ENCODE data around the gene MAP2. TPM values are rescaled to one million over a fixed set of nuclear protein-coding genes. Genes with fewer than 3 reads are reported as not detected.

Gene MAP2
- total and polyA plus RNA-seq, 12 donors = 3.5 to 15.5 (median 5.5) TPM

DNA sequence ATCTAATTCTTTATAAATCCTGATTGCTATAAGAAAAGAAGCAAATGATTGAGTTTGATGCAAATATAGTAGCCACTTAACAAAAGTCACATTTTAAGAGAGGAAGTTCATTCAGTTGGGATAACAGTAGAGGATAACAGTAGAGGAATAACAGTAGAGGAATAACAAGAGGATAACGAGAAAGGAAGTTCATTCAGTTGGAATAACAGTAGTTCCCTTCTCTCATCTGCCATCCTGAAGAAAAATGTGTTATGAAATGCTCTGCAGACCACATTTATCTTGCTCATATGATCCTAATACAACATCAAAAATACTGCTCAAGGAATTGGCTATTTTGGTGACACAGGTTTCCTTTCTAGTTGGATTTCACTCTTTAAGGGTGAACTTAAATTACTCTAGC, 242.4 kb downstream of the MAP2 start:
- Histone ChIP-seq H3K4me3 (no peak overlapping the region), H3K4me1 (peaks cover 0 to 10% (median 0%) of the 10 kb centered on the region in 9 donors), H3K9me3 (no peaks in the 10 kb centered on the region), H3K36me3 (no peaks in the 10 kb centered on the region), H3K27me3 (no peaks in the 10 kb centered on the region), H3K27ac (no peak overlapping the region)
- TF ChIP-seq, protein P1, sequence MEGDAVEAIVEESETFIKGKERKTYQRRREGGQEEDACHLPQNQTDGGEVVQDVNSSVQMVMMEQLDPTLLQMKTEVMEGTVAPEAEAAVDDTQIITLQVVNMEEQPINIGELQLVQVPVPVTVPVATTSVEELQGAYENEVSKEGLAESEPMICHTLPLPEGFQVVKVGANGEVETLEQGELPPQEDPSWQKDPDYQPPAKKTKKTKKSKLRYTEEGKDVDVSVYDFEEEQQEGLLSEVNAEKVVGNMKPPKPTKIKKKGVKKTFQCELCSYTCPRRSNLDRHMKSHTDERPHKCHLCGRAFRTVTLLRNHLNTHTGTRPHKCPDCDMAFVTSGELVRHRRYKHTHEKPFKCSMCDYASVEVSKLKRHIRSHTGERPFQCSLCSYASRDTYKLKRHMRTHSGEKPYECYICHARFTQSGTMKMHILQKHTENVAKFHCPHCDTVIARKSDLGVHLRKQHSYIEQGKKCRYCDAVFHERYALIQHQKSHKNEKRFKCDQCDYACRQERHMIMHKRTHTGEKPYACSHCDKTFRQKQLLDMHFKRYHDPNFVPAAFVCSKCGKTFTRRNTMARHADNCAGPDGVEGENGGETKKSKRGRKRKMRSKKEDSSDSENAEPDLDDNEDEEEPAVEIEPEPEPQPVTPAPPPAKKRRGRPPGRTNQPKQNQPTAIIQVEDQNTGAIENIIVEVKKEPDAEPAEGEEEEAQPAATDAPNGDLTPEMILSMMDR (IDR thresholded peaks at IDR 0.05) = no peak
- 44 to 61% methylated on average over 1 of the region's 1 CpG for WGBS, 2 donors
- intact Hi-C loops (cut with DNase I) = no loop called here
- ATAC-seq = no peak
- DNase-seq = no peak

DNA sequence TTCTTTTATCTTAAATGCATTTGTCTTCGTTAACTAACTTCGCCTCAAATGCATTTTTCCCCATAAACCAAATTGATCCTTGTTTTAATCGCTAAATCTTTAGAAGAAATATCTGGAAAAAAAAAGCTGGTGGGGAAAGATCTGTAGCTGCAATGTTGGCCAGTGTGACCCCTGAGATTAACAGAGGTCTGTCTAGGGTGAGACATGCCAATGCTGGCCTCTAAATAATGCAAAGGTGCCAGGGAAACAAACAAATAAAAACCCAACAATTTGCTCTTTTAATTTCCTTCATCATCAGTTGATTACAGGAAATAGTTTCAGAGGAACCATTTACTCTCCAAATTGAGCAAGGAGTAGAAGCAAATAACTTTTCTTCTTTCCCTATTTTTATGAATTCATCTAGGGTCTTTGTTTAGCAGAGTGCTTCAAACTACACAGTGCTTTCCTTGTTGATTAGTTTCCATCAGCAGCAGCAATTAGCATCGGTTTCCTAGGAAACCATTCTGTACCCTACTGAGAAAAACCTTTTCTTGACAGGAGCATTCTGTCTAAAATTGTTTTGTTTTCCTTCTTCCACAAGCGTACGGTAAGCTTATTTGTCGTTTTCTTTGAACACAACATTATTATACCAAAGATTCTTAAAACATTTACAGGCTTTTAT, 247.3 kb downstream of the MAP2 start:
- H3K36me3 ChIP-seq = no peaks in the 10 kb centered on the region
- H3K9me3 ChIP-seq = peaks cover 0 to 4% (median 0%) of the 10 kb centered on the region in 11 donors
- 88 to 90% methylated on average over 7 of the region's 7 CpGs for WGBS, 2 donors
- no peaks in the 10 kb centered on the region for H3K27me3 ChIP-seq
- ATAC-seq (no peak), DNase-seq (no peak)
- TF ChIP-seq, protein P1 (IDR thresholded peaks at IDR 0.05) = no peak
- H3K4me3 ChIP-seq = no peak overlapping the region
- H3K4me1 ChIP-seq = no peaks in the 10 kb centered on the region
- intact Hi-C loops (cut with DNase I) = no loop called here
- H3K27ac ChIP-seq = no peak overlapping the region

DNA sequence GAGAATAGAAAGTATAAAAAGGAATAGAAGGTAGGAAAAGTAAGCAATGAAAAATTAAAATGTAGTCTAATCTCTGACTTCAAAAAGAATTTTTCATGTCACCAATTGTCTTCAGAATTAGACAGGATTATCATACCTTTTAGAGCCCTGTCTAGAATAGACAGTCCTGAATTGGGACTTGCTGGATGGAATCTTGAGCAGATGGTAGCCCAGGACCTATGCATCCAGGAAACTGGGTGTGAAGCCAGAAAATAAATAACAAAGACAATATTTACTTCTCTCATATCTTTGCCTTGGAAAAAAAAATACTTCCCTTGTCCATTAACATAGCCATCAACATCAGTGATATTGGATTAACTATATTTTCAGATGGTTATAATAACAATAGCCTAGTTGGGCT, 250.0 kb downstream of the MAP2 start:
- intact Hi-C loops (cut with DNase I) = no loop called here
- no peak overlapping the region for H3K4me3 ChIP-seq
- no peaks in the 10 kb centered on the region for H3K4me1 ChIP-seq
- DNase-seq (no peak), ATAC-seq (no peak)
- no peaks in the 10 kb centered on the region for H3K27me3 ChIP-seq
- H3K9me3 ChIP-seq = peaks cover 0 to 5% (median 0%) of the 10 kb centered on the region in 11 donors
- TF ChIP-seq, protein P1 (IDR thresholded peaks at IDR 0.05) = no peak
- H3K36me3 ChIP-seq = peaks cover 0 to 7% (median 0%) of the 10 kb centered on the region in 9 donors
- no peak overlapping the region for H3K27ac ChIP-seq

DNA sequence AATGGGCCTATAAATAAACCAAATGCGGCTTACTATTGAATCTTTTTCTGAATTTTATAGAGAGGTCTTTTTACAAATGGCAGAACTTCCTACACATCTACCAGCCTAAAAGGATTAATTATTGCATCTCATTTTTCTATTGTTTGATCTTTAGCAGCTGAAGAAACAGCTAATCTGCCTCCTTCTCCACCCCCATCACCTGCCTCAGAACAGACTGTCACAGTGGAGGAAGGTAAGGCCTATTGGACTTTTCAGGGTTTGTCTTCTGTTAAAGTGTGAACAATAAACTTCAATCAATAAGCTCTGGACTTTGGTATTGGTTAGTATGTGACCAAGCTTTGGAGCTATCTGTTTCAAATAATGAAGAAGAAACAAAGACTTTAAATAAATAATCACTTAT, 256.7 kb downstream of the MAP2 start:
- Histone ChIP-seq H3K4me1 (peaks cover 0 to 12% (median 4%) of the 10 kb centered on the region in 9 donors), H3K27me3 (no peaks in the 10 kb centered on the region), H3K4me3 (no peak overlapping the region), H3K9me3 (peaks cover 0 to 5% (median 0%) of the 10 kb centered on the region in 11 donors), H3K36me3 (peaks cover 0 to 16% (median 0%) of the 10 kb centered on the region in 9 donors), H3K27ac (no peak overlapping the region)
- ATAC-seq (no peak), DNase-seq (no peak)
- WGBS, 2 donors = 99 to 100% methylated on average over 1 of the region's 1 CpG
- TF ChIP-seq, protein P1 (IDR thresholded peaks at IDR 0.05) = no peak
- intact Hi-C loops (cut with DNase I) = no loop called here
